Adrenal gland (tissue), 12 donors: ENCODE data around the gene CCDC92B. TPM values are rescaled to one million over a fixed set of nuclear protein-coding genes. Genes with fewer than 3 reads are reported as not detected.

Source experiments
- DNase-seq, 7 donors: peaks; one replicate each; pipeline ENCODE4 v3.0.0-alpha.2; 2019 to 2020
- H3K27ac ChIP-seq, 5 donors: fragments of 200-600 bp; sonication (generic) in 4 of 5; 1 replicate in 3 of 5; 2 replicates in 2 of 5; pipeline versions ENCODE4 v1.5.1 to v1.8.0; 2016 to 2020; ENCODE audit warnings: mild to moderate bottlenecking in 1 of 5
- H3K27me3 ChIP-seq: fragments of 200-600 bp; 2 replicates; pipeline ENCODE4 v1.8.0; 2021
- H3K36me3 ChIP-seq, 2 donors: fragments of 200-600 bp; replicated peaks in 1 of 2; 1 replicate in 1 of 2; 2 replicates in 1 of 2; pipeline versions ENCODE4 v1.5.1 to v1.8.0; 2018 to 2022
- H3K4me1 ChIP-seq, 2 donors: fragments of 200-600 bp; replicated peaks in 1 of 2; 1 replicate in 1 of 2; 2 replicates in 1 of 2; pipeline versions ENCODE4 v1.5.1 to v1.8.0; 2018 to 2021
- H3K4me3 ChIP-seq, 4 donors: fragments of 200-600 bp; sonication (generic) in 3 of 4; one replicate each; pipeline ENCODE4 v1.5.1; 2016 to 2018
- H3K9me3 ChIP-seq, 3 donors: fragments of 200-600 bp; sonication (generic) in 1 of 3; replicated peaks in 1 of 3; 1 replicate in 2 of 3; 2 replicates in 1 of 3; pipeline versions ENCODE4 v1.5.1 to v1.8.0; 2016 to 2021
- CTCF ChIP-seq, 6 experiments: fragments of 450-650 bp in 4 of 6; fragments of 200-600 bp in 2 of 6; sonication (generic) in 1 of 6; IDR thresholded peaks; 1 replicate in 5 of 6; 2 replicates in 1 of 6; pipeline versions ENCODE4 v1.5.1 to v1.8.0; 2016 to 2021; ENCODE audit warnings: antibody characterized with exemption in 6 of 6, mild to moderate bottlenecking in 2 of 6, moderate library complexity in 1 of 6
- POLR2A ChIP-seq, 2 donors: fragments of 450-650 bp; IDR thresholded peaks; one replicate each; pipeline ENCODE4 v1.6.1; 2017; ENCODE audit warnings: antibody characterized with exemption in 2 of 2, mild to moderate bottlenecking in 2 of 2, moderate library complexity in 1 of 2
- WGBS, 4 donors: extraction: QIAGEN DNeasy Blood & Tissue Kit in 2 of 4; methylation state at CpG; one replicate each; pipeline versions ENCODE4 v1.1.5 to v1.1.7; 2013 to 2017; 5-methylcytosine and 5-hydroxymethylcytosine counted together
- intact Hi-C, 2 donors: fragments of 100-400 bp; cut with DNase I; formaldehyde crosslinking; loops; one replicate each; pipeline versions ENCODE4 v1.14.1 to v1.15.0; 2022 to 2023
- polyA plus RNA-seq, 3 donors: library from polyadenylated mRNA; stranded (reverse); fragments of 200-250 nt in 2 of 3; fragments of 350-450 nt in 1 of 3; fragmentation: Illumina TruSeq in 1 of 3; extraction: RNeasy Lipid Tissue Mini Kit (QIAGEN cat#74804) in 1 of 3; gene quantifications; one replicate each; pipeline ENCODE4 v1.2.3, GENCODE V29; 2013 to 2014
- total RNA-seq, 9 donors: library from RNA; depleted of rRNA in 4 of 9; stranded (reverse); fragments of >200 nt in 4 of 9; fragments of 120-200 nt in 1 of 9; fragmentation: NEBNext Ultra II Directional in 1 of 9; extraction: Animal tissue kit (Norgen Biotek cat#: 25700) in 1 of 9; gene quantifications; one replicate each; pipeline versions ENCODE4 v1.1.0 to v1.2.4, GENCODE V29; 2013 to 2023
- donor health status: healthy with polysubstance abuse.
- donor health status: Bipolar disorder and iron deficiency.
- donor health status: DM: yes; HTN: yes; CAD: no.
- donor health status: DM: no; HTN: no; CAD: no.
- donor health status: DM: no; HTN: no; CAD: no.
- donor health status: DM: yes; HTN: yes; CAD: no.

Gene CCDC92B
- total and polyA plus RNA-seq, 12 donors, result 0.10 to 4.7 (median 0.55) TPM; not detected in 3

DNA sequence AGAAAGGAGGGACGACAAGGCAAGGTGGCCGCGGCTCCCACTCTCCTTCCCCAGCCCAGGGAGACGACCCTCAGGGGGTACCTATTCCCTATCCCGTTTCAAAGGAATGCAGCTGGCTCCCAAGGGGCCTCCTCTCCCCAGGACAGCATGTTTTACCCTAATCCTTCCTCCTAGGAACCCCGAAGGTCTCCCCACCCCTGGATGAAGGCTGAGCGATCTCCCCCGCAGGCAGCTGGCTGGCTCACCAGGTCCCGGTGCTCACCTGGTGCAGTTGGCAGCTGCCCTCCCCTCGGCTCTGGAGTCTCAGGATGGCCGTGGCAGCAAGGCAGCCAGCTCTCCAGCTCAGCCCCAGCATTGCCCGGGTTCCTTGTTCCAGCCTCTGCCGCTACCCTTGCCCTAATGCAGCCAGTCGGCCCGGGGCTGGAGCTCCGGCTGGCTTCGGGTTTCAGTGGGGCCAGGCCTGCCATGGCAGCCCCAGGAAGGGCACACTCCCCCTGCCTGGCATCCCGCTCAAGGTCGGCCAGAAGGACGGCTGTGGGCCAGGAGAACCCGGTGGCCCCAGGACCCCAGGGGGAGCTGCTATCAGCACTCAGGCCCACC is 42.4 kb downstream of the CCDC92B start:
- H3K4me3 ChIP-seq, result peak overlapping the region in 2 of 4 donors; percentile 18 to 86
- TF ChIP-seq POLR2A (IDR thresholded peaks at IDR 0.05) (peak in 1 of 2 donors; percentile 3), CTCF (IDR thresholded peaks at IDR 0.05) (no peak)
- 35 to 52% (median 46%) methylated on average over 10 to 20 of the region's 21 CpGs for WGBS, 4 donors
- no peaks in the 10 kb centered on the region for H3K27me3 ChIP-seq
- intact Hi-C loops, result no loop called here
- peaks cover 65 to 75% of the 10 kb centered on the region in 2 donors for H3K4me1 ChIP-seq
- peak; percentile 49 to 69 (median 62) for DNase-seq
- peaks cover 0 to 19% of the 10 kb centered on the region in 2 donors for H3K36me3 ChIP-seq
- no peaks in the 10 kb centered on the region for H3K9me3 ChIP-seq
- peak overlapping the region; percentile 60 to 96 (median 86) for H3K27ac ChIP-seq

- peak in 3 of 7 donors; percentile 48 to 54 (median 49) for DNase-seq
- Histone ChIP-seq H3K4me1 (peaks cover 65 to 74% of the 10 kb centered on the region in 2 donors), H3K9me3 (no peaks in the 10 kb centered on the region), H3K36me3 (peaks cover 0 to 27% of the 10 kb centered on the region in 2 donors), H3K4me3 (peak overlapping the region in 1 of 4 donors; percentile 86), H3K27ac (peak overlapping the region; percentile 48 to 96 (median 86)), H3K27me3 (no peaks in the 10 kb centered on the region)
- intact Hi-C loops, result no loop called here
- no peak for TF ChIP-seq POLR2A (IDR thresholded peaks at IDR 0.05)
- no peak for TF ChIP-seq CTCF (IDR thresholded peaks at IDR 0.05)
- 48 to 92% (median 78%) methylated on average over 8 to 25 of the region's 25 CpGs for WGBS, 4 donors
These were observed 43.3 kb downstream of the CCDC92B start for GRCh38 chr17:2705888-2706795.

DNA sequence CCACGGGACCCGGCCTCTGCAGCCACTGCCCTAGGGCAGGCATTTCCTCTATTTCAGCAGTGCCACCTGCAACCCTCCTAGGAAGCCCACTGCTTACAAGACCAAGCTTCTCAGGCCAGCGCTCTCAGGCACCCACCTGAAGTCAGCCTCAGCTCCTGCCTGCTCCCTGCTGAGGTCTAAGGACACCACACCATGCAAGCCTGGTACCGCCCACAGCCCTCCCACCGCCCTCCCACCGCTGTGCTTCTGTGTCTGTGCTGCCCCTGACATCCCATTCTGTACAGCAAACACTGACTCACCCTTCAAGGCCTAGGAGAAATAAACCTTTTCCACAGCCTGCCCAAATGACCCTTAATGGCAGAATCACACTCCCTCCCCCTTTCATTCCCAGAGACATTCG is 44.2 kb downstream of the CCDC92B start:
- no peaks in the 10 kb centered on the region for H3K27me3 ChIP-seq
- peaks cover 60 to 66% of the 10 kb centered on the region in 2 donors for H3K4me1 ChIP-seq
- peak; percentile 82 to 93 (median 91) for DNase-seq
- intact Hi-C loops, result no loop called here
- peaks cover 0 to 36% of the 10 kb centered on the region in 2 donors for H3K36me3 ChIP-seq
- TF ChIP-seq CTCF (IDR thresholded peaks at IDR 0.05) (no peak), POLR2A (IDR thresholded peaks at IDR 0.05) (peak in 1 of 2 donors; percentile 51)
- peak overlapping the region; percentile 48 to 96 (median 86) for H3K27ac ChIP-seq
- no peak overlapping the region for H3K4me3 ChIP-seq
- no peaks in the 10 kb centered on the region for H3K9me3 ChIP-seq
- 34 to 57% (median 48%) methylated on average over 5 to 7 of the region's 7 CpGs for WGBS, 4 donors

DNA sequence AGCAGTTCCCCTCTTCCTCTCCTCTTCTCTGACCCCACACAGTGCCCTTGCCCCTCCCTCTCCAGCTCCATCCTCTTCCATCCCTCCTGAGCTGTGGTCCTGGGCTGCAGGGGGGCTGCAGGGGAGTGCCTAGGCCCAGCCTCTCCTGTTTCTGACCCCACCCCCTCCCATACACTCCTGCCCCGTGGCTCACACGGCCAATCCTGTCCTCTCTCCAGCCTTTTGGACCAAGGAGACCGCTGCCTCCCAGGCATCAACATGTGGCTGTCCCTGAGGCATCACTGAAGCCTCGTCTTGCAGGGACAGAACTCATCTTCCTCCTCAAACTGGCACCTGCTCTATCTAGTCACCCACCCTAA is 44.6 kb downstream of the CCDC92B start:
- peak in 2 of 7 donors; percentile 28 to 44 for DNase-seq
- Histone ChIP-seq H3K36me3 (peaks cover 0 to 40% of the 10 kb centered on the region in 2 donors), H3K4me1 (peaks cover 56 to 62% of the 10 kb centered on the region in 2 donors), H3K4me3 (no peak overlapping the region), H3K27ac (peak overlapping the region in 3 of 5 donors; percentile 43 to 96 (median 57)), H3K9me3 (no peaks in the 10 kb centered on the region), H3K27me3 (no peaks in the 10 kb centered on the region)
- intact Hi-C loops, result no loop called here
- TF ChIP-seq CTCF (IDR thresholded peaks at IDR 0.05) (no peak), POLR2A (IDR thresholded peaks at IDR 0.05) (no peak)
- 44 to 59% (median 47%) methylated on average over 4 of the region's 4 CpGs for WGBS, 4 donors
